Liver (tissue), 9 donors: Measurements from ENCODE around the gene KLHL2. TPM values are rescaled to one million over a fixed set of nuclear protein-coding genes. Genes with fewer than 3 reads are reported as not detected.
"Not testable (repeated sequence)": the region's sequence is repeated elsewhere in the genome, so short reads cannot be mapped to it uniquely, and the experiment has no call there.

Experiments
- DNase-seq: peaks from one replicate; pipeline ENCODE4 v3.0.0-alpha.2; 2017; ENCODE audit warnings: low spot score
- H3K27ac ChIP-seq, 2 donors: one replicate each; pipeline ENCODE4 v1.7.0; 2013; ENCODE audit warnings: inconsistent platforms in 2 of 2, low read length in 2 of 2, control low read depth in 1 of 2, low read depth in 1 of 2, mild to moderate bottlenecking in 1 of 2
- H3K27me3 ChIP-seq, 4 donors: one replicate each; pipeline versions ENCODE4 v1.6.1 to v1.7.0; 2013; ENCODE audit warnings: low read length in 3 of 4, inconsistent platforms in 1 of 4, mild to moderate bottlenecking in 1 of 4, moderate library complexity in 1 of 4; ENCODE audit not compliant: control insufficient read depth in 4 of 4, insufficient read depth in 4 of 4
- H3K36me3 ChIP-seq, 4 donors: one replicate each; pipeline versions ENCODE4 v1.6.1 to v1.7.0; 2013; ENCODE audit warnings: low read length in 3 of 4, mild to moderate bottlenecking in 3 of 4, low read depth in 1 of 4, moderate library complexity in 1 of 4; ENCODE audit not compliant: control insufficient read depth in 4 of 4, insufficient read depth in 3 of 4
- H3K4me1 ChIP-seq, 4 donors: one replicate each; pipeline versions ENCODE4 v1.6.1 to v1.7.0; 2013; ENCODE audit warnings: low read length in 3 of 4, mild to moderate bottlenecking in 3 of 4, moderate library complexity in 1 of 4; ENCODE audit not compliant: control insufficient read depth in 4 of 4, insufficient read depth in 4 of 4
- H3K4me3 ChIP-seq, 3 donors: one replicate each; pipeline versions ENCODE4 v1.6.1 to v1.7.0; 2013; ENCODE audit warnings: low read length in 3 of 3, control low read depth in 1 of 3, low read depth in 1 of 3, mild to moderate bottlenecking in 1 of 3
- H3K9ac ChIP-seq, 2 donors: one replicate each; pipeline ENCODE4 v1.7.0; 2013; ENCODE audit warnings: low read length in 2 of 2, mild to moderate bottlenecking in 2 of 2, moderate library complexity in 2 of 2, control low read depth in 1 of 2, low read depth in 1 of 2
- H3K9me3 ChIP-seq, 4 donors: one replicate each; pipeline versions ENCODE4 v1.6.1 to v1.7.0; 2013; ENCODE audit warnings: low read length in 3 of 4; ENCODE audit not compliant: control insufficient read depth in 4 of 4
- EGR1 ChIP-seq, 2 donors: IDR thresholded peaks; 2 replicates each; pipeline ENCODE4 v1.6.1; 2016 to 2018; ENCODE audit warnings: antibody characterized with exemption in 2 of 2, low read depth in 2 of 2
- FOXA1 ChIP-seq: IDR thresholded peaks from 2 replicates; pipeline ENCODE4 v1.6.1; 2016; ENCODE audit warnings: antibody characterized with exemption
- FOXA2 ChIP-seq: IDR thresholded peaks from 2 replicates; pipeline ENCODE4 v1.6.1; 2016; ENCODE audit warnings: antibody characterized with exemption
- GABPA ChIP-seq, 2 donors: IDR thresholded peaks in 1 of 2; conservative IDR thresholded peaks in 1 of 2; 2 replicates each; pipeline ENCODE4 v1.6.1; 2016; ENCODE audit warnings: antibody characterized with exemption in 2 of 2, mild to moderate bottlenecking in 1 of 2, moderate library complexity in 1 of 2
- HNF4A ChIP-seq, 2 donors: conservative IDR thresholded peaks; 2 replicates each; pipeline ENCODE4 v1.6.1; 2016; ENCODE audit warnings: antibody characterized with exemption in 2 of 2, mild to moderate bottlenecking in 2 of 2
- HNF4G ChIP-seq: IDR thresholded peaks from 2 replicates; pipeline ENCODE4 v1.6.1; 2016; ENCODE audit warnings: antibody characterized with exemption
- JUND ChIP-seq, 2 donors: IDR thresholded peaks; 2 replicates each; pipeline ENCODE4 v1.6.1; 2016; ENCODE audit warnings: antibody characterized with exemption in 2 of 2
- NR2F2 ChIP-seq: IDR thresholded peaks from 2 replicates; pipeline ENCODE4 v1.6.1; 2016; ENCODE audit warnings: antibody characterized with exemption
- SP1 ChIP-seq: IDR thresholded peaks from 2 replicates; pipeline ENCODE4 v1.6.1; 2018; ENCODE audit warnings: antibody characterized with exemption, mild to moderate bottlenecking
- TAF1 ChIP-seq: conservative IDR thresholded peaks from 2 replicates; pipeline ENCODE4 v1.6.1; 2016; ENCODE audit warnings: antibody characterized with exemption, mild to moderate bottlenecking
- YY1 ChIP-seq: IDR thresholded peaks from 2 replicates; pipeline ENCODE4 v1.6.1; 2016; ENCODE audit warnings: antibody characterized with exemption, mild to moderate bottlenecking
- WGBS: extraction: QIAGEN DNeasy Blood & Tissue Kit; methylation state at CpG from one replicate; pipeline ENCODE4 v1.1.7; 2013; 5-methylcytosine and 5-hydroxymethylcytosine counted together
- polyA plus RNA-seq, 2 donors: library from polyadenylated mRNA; stranded (reverse) in 1 of 2; unstranded in 1 of 2; fragments of 200-250 nt in 1 of 2; fragments of >200 nt in 1 of 2; fragmentation: Nextera tagmentation in 1 of 2; extraction: Ambion mirVana in 1 of 2; gene quantifications; one replicate each; pipeline versions ENCODE4 v1.2.1 to v1.2.3, GENCODE V29; 2013 to 2015
- total RNA-seq, 2 donors: library from RNA; depleted of rRNA; stranded (reverse); fragments of >200 nt; gene quantifications; one replicate each; pipeline ENCODE4 v1.2.3, GENCODE V29; 2014
- TF ChIP-seq, protein P1 (sequence below): IDR thresholded peaks from 2 replicates; pipeline ENCODE4 v1.6.1; 2016; ENCODE audit warnings: antibody characterized with exemption
- TF ChIP-seq, protein P2 (sequence below): IDR thresholded peaks from 2 replicates; pipeline ENCODE4 v1.6.1; 2016; ENCODE audit warnings: antibody characterized with exemption, mild to moderate bottlenecking
- TF ChIP-seq, protein P3 (sequence below): IDR thresholded peaks from 2 replicates; pipeline ENCODE4 v1.6.1; 2016; ENCODE audit warnings: antibody characterized with exemption
- TF ChIP-seq, protein P4 (sequence below): fragments of 150-350 bp; IDR thresholded peaks from 2 replicates; pipeline ENCODE4 v1.5.1; 2017; ENCODE audit warnings: improper control_type of control experiment, low read depth, low read length; ENCODE audit not compliant: missing input control
- TF ChIP-seq, protein P5 (sequence below): IDR thresholded peaks from 2 replicates; pipeline ENCODE4 v1.6.1; 2016; ENCODE audit warnings: antibody characterized with exemption
- donor health status: healthy.
- donor health status: healthy.
- donor health status: healthy.
- donor health status: healthy.
- donor health status: healthy.

The KLHL2 gene
- total and polyA plus RNA-seq, 4 donors = 10.0 to 37.9 (median 13.6) TPM

DNA sequence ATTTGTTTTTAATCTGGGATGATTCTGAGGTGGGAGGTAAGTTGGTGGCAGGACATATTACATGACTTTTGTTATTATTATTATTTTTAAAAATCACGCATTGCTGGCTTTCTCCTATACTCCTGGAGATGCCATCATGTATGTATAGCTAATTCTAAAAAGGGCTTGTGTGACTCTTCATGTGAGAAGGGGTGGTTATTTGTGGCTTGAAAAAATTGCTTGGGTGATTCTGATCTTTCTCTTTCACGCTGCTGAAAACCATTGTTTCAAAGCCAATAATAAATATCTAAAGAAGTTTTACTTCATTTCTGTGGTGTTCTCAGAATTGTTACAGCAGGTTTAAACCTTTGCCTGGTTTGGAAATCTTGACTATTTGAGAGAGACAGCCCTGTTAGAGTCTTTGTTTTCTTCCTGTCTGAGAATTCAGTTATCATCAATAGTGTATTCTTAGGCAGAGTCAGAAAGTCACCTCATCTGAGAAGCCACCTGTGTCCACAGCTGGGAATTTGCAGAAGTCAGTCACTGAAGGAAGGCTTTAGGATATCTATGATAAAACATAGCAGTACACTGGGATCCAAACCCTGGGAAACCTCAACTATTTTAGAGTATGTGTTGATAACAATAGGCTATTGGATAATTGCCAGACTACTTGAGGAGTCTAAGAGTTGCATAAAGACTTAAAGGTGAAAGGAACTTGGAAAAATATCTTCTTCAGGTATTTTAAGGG lies 8.6 kb downstream of the KLHL2 start:
- H3K27me3 ChIP-seq, H3K27ac ChIP-seq, H3K9ac ChIP-seq, H3K36me3 ChIP-seq, DNase-seq, H3K9me3 ChIP-seq, H3K4me1 ChIP-seq, H3K4me3 ChIP-seq: not testable (repeated sequence)
- WGBS = 94% methylated on average over 2 of the region's 2 CpGs

DNA sequence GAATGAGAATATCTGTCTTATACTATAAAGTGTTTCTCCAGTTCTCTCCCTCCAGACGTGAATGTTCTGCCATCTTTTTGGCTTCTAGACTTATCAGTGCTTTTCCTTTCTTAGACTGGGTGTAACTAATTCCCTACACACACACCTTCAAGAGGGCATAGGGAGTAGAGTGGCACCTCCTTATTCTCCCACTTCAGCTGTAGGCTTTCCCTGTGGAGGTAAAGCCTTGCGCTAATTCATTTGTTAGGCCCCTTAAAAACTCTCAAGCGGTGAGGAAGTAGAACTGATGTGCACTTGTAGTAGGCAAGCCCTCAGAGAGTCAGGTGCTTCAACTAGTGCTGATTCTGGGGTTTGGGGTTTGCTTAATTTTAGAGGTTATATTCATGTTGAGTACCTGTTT lies 10.0 kb downstream of the KLHL2 start:
- no peaks in the 10 kb centered on the region for H3K9me3 ChIP-seq
- no peak overlapping the region for H3K27ac ChIP-seq
- peaks cover 0 to 2% (median 0%) of the 10 kb centered on the region in 4 donors for H3K36me3 ChIP-seq
- no peak for DNase-seq
- 96% methylated on average over 3 of the region's 3 CpGs for WGBS
- peaks cover 2 to 10% (median 7%) of the 10 kb centered on the region in 4 donors for H3K4me1 ChIP-seq
- H3K27me3 ChIP-seq = no peaks in the 10 kb centered on the region
- no peak overlapping the region for H3K4me3 ChIP-seq
- no peak overlapping the region for H3K9ac ChIP-seq
- no peak for TF ChIP-seq SP1
- no peak for TF ChIP-seq EGR1 (IDR thresholded peaks at IDR 0.05; ENCODE audit: low read depth in 2 of 2)
- TF ChIP-seq, protein P1, sequence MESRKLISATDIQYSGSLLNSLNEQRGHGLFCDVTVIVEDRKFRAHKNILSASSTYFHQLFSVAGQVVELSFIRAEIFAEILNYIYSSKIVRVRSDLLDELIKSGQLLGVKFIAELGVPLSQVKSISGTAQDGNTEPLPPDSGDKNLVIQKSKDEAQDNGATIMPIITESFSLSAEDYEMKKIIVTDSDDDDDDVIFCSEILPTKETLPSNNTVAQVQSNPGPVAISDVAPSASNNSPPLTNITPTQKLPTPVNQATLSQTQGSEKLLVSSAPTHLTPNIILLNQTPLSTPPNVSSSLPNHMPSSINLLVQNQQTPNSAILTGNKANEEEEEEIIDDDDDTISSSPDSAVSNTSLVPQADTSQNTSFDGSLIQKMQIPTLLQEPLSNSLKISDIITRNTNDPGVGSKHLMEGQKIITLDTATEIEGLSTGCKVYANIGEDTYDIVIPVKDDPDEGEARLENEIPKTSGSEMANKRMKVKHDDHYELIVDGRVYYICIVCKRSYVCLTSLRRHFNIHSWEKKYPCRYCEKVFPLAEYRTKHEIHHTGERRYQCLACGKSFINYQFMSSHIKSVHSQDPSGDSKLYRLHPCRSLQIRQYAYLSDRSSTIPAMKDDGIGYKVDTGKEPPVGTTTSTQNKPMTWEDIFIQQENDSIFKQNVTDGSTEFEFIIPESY = no peak
- TF ChIP-seq, protein P2, sequence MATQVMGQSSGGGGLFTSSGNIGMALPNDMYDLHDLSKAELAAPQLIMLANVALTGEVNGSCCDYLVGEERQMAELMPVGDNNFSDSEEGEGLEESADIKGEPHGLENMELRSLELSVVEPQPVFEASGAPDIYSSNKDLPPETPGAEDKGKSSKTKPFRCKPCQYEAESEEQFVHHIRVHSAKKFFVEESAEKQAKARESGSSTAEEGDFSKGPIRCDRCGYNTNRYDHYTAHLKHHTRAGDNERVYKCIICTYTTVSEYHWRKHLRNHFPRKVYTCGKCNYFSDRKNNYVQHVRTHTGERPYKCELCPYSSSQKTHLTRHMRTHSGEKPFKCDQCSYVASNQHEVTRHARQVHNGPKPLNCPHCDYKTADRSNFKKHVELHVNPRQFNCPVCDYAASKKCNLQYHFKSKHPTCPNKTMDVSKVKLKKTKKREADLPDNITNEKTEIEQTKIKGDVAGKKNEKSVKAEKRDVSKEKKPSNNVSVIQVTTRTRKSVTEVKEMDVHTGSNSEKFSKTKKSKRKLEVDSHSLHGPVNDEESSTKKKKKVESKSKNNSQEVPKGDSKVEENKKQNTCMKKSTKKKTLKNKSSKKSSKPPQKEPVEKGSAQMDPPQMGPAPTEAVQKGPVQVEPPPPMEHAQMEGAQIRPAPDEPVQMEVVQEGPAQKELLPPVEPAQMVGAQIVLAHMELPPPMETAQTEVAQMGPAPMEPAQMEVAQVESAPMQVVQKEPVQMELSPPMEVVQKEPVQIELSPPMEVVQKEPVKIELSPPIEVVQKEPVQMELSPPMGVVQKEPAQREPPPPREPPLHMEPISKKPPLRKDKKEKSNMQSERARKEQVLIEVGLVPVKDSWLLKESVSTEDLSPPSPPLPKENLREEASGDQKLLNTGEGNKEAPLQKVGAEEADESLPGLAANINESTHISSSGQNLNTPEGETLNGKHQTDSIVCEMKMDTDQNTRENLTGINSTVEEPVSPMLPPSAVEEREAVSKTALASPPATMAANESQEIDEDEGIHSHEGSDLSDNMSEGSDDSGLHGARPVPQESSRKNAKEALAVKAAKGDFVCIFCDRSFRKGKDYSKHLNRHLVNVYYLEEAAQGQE = no peak
- no peak for TF ChIP-seq JUND (IDR thresholded peaks at IDR 0.05)
- TF ChIP-seq NR2F2 = no peak
- TF ChIP-seq FOXA1 = no peak
- TF ChIP-seq, protein P3, sequence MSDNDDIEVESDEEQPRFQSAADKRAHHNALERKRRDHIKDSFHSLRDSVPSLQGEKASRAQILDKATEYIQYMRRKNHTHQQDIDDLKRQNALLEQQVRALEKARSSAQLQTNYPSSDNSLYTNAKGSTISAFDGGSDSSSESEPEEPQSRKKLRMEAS = no peak
- no peak for TF ChIP-seq TAF1
- TF ChIP-seq GABPA (IDR thresholded peaks at IDR 0.05 in 1 of 2, conservative IDR thresholded peaks at IDR 0.05 in 1 of 2) = no peak
- TF ChIP-seq YY1 = no peak
- TF ChIP-seq HNF4G = no peak
- TF ChIP-seq, protein P4, sequence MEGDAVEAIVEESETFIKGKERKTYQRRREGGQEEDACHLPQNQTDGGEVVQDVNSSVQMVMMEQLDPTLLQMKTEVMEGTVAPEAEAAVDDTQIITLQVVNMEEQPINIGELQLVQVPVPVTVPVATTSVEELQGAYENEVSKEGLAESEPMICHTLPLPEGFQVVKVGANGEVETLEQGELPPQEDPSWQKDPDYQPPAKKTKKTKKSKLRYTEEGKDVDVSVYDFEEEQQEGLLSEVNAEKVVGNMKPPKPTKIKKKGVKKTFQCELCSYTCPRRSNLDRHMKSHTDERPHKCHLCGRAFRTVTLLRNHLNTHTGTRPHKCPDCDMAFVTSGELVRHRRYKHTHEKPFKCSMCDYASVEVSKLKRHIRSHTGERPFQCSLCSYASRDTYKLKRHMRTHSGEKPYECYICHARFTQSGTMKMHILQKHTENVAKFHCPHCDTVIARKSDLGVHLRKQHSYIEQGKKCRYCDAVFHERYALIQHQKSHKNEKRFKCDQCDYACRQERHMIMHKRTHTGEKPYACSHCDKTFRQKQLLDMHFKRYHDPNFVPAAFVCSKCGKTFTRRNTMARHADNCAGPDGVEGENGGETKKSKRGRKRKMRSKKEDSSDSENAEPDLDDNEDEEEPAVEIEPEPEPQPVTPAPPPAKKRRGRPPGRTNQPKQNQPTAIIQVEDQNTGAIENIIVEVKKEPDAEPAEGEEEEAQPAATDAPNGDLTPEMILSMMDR = no peak
- no peak for TF ChIP-seq FOXA2
- TF ChIP-seq, protein P5, sequence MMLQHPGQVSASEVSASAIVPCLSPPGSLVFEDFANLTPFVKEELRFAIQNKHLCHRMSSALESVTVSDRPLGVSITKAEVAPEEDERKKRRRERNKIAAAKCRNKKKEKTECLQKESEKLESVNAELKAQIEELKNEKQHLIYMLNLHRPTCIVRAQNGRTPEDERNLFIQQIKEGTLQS = no peak
- TF ChIP-seq HNF4A (conservative IDR thresholded peaks at IDR 0.05) = no peak

DNA sequence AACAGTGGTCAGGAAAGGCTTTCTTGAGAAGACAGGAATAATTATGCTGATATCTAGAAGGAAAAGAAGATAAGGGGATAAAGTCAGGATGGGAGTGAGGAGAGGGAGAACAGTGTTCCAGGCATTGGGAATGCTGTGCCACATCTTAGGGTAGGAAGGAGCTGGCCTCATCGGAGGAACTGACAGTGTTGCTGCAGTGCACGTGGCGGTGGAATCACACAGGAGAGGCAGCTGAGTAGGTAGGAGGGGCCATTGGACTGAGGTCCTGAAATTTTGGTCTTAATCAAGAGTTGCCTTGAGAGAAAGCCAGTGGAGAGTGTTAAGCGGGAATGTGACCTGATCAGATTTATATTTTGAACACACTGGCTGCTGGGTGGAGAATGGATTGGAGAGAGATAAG lies 13.9 kb downstream of the KLHL2 start:
- H3K27ac ChIP-seq = peak overlapping the region; percentile 69 to 80
- H3K9ac ChIP-seq, H3K4me3 ChIP-seq, H3K36me3 ChIP-seq, DNase-seq, H3K27me3 ChIP-seq, H3K9me3 ChIP-seq: not testable (repeated sequence)
- WGBS = 94% methylated on average over 4 of the region's 4 CpGs
- H3K4me1 ChIP-seq = peaks cover 2 to 16% (median 8%) of the 10 kb centered on the region in 4 donors
